HPDE6-E6E7 (cell line): ENCODE results near the gene CT83.

Experiments used
- DNase-seq: peaks from one replicate; pipeline ENCODE4 v3.0.0; 2011; ENCODE audit warnings: missing footprints; ENCODE audit errors: extremely low spot score

CT83 gene, protein sequence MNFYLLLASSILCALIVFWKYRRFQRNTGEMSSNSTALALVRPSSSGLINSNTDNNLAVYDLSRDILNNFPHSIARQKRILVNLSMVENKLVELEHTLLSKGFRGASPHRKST

DNA sequence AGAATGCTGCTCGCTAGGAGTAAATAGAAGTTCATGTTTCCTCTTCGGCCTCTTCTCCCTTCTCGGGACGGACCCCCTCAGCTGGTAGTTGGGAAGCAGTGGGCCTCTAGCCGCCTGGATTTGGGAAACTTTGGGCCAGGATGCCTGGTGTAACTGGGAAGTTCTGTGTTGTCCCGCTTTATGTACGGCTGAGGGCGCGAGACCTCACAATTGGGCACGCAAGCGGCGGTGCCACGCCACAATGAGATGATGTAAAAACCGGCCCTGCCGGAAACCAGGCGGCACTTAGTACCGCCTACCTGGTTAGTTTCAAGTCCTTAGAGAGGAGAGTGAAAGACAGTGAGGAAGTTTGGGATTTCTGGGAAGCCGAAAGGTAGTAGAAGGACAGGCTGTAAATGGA, at the start of gene CT83:
Gene CT83, minus strand, starts transcription at position 155 of the 400 bp plus-strand sequence. Its CDS starts 120 bp downstream, at position 35.
- DNase-seq = no peak

DNA sequence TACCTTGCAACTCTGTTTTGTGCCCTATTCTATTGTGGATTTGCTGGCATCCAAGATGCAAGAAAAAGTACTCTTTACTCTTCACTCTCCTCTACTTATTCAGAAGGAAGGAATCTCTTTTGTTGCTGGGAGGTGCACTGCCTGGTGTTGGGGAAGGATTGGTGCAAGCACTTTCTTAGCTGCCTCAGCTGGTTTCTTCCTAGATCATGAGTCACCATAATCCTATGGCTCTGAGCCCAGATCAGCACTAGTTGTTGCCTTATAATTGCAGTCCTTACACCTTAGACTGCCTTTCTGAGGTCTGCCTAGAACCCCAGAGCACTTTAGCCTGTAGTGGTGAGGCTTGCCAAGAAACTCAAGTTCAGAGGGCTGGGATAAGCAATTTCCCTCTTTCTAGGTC, 37.0 kb upstream of the CT83 start:
- peak; percentile 49 for DNase-seq

DNA sequence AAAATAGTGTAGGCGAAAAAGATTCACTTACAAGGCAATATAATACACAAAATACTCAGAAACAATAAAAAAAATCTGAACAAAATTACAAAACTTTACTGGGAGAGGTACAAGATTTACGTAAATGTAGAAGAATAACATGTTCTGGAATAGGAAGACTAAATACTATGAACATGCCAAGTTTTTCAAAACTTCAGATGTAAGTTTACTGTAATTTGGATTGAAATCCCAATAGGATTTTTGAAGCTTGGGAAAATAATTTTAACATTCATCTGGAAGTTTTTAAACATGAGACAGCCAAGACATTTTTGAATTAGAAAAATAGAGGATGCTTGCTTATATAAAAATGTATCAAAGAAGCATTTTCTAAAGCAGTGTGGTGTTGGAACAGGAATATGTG, 30.5 kb upstream of the CT83 start:
- DNase-seq = no peak

DNA sequence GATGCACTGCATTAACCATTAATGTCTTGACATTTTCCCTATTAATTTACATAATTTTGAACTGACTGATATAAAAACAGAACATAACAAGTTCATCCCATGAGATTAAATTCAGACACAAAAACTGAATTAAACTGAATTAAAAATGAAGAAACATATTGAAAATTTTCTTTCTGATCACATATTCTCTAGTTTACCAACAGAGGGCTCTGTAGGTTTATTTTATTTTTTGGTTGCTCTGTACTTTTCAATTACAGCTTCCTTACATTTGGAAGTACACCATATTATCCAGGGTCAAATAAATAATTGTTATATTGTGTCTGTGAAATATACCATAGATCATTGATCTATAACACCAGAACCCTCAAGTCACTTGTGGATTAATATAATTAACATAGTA, 27.3 kb upstream of the CT83 start:
- DNase-seq = no peak

DNA sequence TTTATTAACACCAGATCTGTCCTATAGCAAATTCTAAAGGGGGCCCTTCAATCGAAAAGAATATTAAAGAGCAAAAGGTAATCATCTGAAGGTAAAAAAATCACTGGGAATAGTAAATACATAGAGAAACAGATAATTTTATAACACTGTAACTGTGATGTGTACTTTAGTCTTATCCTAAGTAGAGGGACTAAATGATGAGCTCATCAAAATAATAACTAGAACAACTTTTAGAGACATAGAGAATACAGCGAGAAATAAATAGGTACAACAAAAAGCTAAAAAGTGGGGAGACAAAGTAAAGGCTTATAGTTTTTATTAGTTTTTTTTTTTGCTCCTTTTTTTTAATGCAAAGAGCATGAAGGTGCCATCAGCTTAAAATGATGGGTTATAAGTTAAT, 17.3 kb upstream of the CT83 start:
- no peak for DNase-seq

DNA sequence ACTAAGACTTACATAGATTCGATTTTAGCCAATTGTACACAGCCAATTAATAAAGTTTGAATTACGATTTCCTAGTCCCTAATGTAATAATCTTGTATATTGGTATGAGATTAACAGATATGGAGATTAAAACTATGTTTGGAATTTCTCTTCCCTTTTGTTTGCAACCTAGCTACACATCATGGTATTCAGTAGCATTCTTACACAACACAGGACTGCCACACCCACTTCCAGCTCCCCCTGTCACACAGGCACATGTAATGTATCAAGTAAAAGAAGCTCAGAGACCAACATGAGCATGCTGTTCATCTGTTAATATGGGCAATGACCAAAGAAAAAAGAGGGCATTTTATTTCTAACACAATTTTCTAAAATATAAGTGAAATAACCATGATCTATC, 13.6 kb downstream of the CT83 start:
- no peak for DNase-seq

DNA sequence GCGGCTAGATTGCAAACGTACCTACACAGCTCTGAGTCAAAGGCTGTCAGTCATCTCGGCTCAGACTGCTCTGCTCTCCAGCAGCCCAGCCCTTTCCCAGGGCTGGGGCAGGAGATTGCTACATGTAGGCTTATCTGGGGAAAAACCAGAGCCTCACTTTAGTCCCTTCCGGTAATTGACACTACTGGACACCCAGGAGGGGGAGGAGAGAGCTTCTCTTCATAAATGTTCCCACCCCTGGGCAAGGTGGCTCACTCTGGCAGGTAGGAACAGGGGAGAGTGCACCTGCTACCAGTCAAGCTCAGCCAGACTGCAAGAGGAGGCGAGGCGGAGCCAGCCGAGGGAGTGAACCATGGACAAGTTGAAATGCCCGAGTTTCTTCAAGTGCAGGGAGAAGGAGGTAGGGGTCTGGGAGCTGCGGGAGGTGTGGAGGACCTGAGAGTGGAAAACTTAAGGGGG, 26.4 kb downstream of the CT83 start, which contains the start of gene SLC6A14:
Gene SLC6A14, plus strand, starts transcription at position 249 of the 459 bp plus-strand sequence. Its CDS starts 104 bp downstream, at position 353.
- peak; percentile 23 for DNase-seq

DNA sequence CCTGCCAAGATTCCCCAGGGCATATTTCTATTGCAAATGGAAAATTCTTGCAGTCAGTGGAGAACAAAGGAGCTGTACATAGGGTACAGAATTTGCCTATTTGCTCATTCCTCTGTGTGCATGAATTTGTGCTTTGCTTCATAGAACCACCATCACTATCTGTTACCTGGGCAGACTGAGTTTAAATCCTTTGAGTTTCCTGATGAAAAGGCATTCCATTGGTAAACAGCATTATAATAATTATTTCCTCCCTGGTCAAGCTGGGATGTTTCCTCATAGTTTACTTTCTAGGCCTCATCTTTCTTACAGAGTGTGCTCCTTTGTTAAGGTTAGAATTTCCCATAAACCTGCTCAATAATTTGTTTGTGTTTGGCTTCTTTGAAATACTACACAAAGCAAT, 27.2 kb downstream of the CT83 start:
- no peak for DNase-seq

DNA sequence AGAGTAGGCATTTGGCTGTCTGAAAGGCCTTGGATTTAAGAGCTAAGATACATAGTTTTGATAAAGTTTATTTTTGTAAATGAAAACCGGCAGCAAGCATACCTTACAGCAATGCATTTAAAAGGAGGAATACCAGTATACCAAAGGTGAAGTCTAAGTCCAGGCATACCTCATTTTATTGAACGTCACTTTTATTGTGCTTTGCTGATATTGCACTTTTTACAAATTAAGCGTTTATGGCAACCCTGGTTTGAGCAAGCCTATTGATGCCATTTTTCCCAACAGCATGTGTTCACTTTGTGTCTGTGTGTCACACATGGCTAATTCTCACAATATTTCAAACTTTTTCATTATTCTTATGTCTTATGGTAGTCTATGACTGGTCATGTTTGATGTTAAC, 34.8 kb downstream of the CT83 start:
- DNase-seq = no peak

DNA sequence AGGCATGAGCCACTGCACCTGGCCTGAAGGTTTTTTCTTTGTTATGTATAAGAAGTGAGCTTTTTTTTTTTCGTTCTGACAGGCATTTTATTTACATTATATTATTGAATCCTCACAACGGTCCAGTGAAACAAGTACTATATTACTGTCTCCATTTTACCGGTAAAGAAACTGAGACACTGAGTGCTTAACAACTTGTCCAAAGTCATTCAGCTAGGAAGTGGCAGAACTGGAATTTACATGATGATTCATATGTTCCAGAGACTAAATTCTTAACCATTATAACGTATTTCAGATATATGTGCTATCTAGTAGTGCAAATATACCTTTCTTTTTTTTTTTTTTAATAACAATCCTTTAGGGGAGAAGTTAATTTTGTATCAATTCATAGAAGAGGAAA, 44.8 kb downstream of the CT83 start:
- no peak for DNase-seq

DNA sequence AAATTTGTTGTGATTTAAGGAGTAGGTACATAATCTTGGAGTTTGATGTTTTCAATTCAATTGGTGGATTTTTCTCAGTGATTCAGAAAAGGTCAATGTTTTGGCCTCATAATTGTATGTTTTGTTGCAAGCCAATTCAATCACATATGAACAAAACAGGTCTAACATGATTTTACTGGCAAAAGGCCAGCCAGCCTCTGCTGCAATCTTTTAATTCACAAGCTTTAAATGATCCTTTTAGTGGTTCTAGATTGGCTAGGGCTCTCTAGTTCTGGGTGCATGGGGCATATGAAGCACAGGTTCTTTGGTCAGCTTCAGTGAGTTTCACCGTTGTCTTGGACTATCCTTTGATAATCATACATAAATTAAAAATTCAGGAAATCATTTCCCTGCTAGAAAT, 45.6 kb downstream of the CT83 start:
- DNase-seq = no peak

DNA sequence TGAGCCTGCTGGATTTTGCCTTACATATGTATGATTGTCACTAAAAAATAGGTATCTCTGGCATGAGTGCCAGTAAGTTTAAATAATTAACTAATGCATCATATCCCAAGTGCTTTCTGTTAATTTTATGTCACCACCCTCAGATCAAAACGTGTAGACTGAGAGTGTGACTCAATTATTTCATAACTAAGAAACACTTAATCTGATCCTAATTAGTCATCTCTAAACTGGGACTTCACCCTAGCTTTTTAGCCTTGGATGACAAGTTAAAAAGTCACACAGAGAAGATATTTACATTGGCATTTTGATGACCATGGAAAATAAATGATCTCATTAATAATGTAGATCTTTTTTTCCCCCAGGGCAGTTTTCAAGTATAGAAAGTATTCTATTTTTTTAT, 49.5 kb downstream of the CT83 start:
- no peak for DNase-seq
